NCI-H446 treated with DMSO at 0.1 percent for 48 hours (cell line): Measurements from ENCODE around the gene ANKS1B.
A peak's percentile ranks its signal among the peaks of the same experiment; 100 is the strongest.

Experiments used
- DNase-seq: peaks from one replicate; lab custom pipeline; 2025; lab: John Stamatoyannopoulos, UW

Gene ANKS1B

DNA sequence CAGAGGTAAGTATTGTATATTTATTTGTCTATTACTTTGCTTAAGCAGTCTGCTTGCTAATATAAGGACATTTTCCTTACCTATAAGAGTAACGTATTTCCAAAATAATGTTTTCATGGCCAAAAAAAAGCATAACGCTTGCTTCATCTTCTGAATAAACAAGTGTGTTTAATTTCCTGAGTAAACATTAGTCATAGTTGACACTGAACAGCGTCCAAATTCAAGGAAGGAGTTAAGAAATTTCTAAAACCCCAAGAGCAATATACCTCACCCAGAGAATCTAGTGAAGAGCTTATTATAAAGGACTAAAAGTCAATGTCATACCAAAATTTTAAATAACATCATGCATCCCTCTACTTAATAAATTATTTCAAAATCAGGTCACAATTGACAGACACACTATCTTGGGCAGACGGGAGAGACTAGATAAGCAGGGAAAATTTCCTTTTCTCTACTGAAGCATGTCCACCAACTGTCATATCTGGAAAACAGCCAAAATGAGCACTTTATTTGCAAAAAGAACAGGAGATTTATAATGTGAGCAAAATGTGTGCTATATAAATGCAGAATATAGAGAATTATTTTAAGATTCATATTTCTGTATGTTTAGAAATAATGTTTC lies 25.1 kb downstream of the ANKS1B start:
- DNase-seq, result peak; percentile 96

DNA sequence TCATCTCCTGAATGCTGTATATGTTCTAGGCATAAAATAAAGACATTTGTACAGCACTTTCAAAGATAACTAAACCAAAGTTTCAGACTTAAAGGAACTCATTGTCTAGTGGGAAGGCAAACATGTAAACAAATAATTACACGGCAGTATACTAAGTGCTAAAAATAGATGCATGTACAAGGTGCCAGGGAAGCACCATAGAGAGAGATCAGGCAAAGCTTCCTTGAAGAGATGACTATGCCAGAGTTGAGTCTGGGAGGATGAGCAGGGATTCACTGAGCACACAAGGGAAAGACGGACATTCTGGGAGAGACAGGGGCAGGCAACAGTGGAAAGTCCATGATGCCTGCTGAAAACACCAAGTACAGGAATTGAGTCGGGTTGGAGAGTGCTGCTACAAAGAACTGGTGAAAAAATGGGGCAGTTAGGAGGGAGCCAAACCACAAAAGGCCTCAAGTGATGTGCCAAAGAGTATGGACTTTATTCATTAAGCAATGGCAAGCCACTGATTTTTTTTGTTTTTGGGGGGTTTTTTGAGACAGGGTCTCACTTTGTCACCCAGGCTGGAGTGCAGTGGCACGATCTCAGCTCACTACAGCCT lies 26.8 kb downstream of the ANKS1B start:
- no peak for DNase-seq

GRCh38 chr12:99954724-99955123 lies 30.0 kb downstream of the ANKS1B start:
- DNase-seq, result no peak

- DNase-seq, result peak; percentile 67
Observed at GRCh38 chr12:99948370-99948769, 36.4 kb downstream of the ANKS1B start.

- DNase-seq, result no peak
Observed at GRCh38 chr12:99946131-99946530, 38.6 kb downstream of the ANKS1B start.

DNA sequence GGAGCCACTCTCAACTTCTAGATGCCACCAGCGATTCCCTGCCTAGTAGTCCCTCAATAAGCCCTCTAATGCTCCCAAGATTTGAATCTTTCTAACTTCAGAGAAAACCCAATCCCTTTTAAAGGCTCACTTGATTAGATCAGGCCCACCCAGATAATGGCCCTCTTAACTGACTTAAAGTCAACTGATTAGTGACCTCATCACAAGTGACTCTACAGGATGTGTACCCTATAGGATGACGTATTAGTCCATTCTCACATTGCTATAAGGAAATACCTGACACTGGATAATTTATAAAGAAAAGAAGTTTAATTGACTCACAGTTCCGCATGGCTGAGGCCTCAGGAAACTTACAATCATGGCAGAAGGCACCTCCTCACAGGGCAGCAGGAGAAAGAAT lies 49.1 kb downstream of the ANKS1B start:
- no peak for DNase-seq

DNA sequence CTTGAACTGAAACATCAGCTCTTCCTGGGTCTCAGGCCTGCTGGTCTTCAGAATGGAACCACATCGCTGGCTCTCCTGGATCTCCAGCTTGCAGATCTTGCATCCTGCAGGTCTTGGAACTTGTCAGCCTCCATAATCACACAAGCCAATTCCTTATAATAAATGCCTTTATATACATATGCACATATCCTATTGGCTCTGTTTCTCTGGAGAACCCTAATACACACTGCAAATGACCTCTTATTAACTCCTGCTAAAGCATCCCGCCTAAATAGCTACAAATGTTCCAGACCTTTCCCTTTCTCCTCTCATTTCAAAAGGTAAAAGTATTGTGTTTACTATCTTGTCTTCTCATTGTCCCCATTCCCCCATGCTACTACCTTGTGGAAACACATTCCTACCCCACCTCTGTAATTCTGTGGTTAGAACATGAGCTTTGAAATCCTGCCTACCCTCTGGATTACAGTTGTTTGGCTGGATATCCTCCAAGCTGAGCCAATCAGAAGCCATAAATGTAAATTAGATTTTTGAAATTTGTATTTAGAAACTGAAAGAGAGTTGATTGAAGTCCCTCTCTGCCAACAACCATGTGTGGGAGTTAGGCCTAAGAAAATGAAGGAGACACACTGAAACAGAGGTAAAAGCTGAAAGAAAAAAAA lies 58.1 kb downstream of the ANKS1B start:
- DNase-seq, result no peak

DNA sequence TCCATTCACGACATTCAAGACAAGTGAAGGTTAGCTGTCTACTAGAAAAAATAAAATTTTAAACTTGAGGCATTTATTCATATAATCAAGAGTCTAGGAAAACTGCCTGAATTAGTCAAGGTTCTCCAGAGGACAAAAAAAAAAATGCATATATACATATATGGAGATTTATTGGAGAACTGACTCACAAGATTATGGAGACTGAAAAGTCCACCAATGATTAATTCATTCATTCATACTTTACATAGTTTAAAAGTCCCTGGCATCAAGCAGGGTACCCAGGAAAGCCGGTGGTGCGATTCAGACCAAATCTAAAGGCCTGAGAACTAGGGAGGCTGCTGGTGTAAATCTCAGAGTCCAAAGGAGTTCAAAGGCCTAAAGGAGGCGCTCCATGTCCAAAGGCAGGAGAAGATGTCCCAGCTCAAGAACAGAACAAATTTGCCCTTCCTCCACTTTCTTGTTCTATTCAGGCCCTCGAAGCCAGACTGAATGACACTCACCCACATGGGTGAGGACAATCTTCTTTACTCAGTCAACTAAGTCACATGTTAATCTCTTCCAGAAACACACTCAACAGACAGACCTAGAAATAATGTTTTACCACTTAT lies 64.3 kb downstream of the ANKS1B start:
- DNase-seq, result no peak

GRCh38 chr12:99917711-99918402 lies 66.9 kb downstream of the ANKS1B start:
- DNase-seq, result no peak

- DNase-seq, result no peak
Observed at GRCh38 chr12:99916555-99916954, 68.2 kb downstream of the ANKS1B start.

DNA sequence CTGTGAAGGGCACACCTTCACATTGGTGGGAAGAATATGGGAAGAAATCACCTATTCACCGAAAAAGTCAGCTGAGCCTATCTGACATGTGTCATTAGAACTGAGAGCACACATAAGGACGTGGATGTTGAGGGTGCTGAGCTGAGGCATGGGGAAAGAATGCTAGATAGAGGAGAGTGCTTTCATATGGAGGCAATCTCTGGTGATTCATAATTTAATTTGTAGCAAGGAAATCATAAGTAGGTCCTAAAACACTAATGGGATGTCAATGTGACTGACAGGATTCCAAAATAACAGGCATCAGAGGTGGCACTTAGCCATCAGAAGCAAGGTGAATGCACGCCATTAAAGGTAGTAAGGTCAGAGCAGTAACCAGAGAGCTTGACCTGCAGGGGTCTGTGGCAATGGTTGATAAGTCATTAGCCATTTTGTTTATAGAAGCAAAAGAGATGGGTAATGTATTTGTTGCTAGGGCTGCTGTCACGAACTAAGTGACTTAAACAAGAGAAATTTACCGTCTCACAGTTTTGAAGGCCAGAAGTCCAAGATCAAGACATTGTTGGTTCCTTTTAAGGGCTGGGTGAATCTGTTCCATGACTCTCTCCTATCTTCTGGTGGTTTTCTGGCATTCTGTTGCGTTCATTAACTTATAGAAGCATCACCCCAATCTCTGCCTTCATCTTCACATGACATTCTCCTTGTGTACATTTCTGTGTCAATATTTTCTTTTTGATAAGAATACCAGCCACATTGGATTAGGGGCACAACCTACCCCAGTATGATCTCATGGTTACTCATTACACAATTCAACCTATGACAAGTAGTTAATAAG lies 69.3 kb downstream of the ANKS1B start:
- no peak for DNase-seq

DNA sequence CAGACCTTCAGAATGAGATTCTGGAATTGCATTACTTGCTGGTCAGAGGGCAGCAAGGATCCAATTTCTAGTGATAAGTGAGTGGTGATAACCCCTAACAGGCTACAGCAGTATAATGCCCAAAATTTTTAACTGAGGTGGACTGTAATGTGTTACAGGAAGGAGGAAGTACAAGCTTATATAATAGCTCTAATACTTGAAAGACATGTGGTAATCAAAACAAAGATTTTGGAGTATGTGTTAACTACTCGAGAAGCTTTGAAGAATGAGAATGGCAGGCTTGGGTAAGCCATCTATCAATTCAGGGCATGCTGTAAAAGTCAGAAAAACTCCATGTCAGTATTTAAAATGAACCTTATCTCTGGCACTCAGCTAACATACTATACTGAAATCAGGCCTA lies 70.5 kb downstream of the ANKS1B start:
- no peak for DNase-seq

DNA sequence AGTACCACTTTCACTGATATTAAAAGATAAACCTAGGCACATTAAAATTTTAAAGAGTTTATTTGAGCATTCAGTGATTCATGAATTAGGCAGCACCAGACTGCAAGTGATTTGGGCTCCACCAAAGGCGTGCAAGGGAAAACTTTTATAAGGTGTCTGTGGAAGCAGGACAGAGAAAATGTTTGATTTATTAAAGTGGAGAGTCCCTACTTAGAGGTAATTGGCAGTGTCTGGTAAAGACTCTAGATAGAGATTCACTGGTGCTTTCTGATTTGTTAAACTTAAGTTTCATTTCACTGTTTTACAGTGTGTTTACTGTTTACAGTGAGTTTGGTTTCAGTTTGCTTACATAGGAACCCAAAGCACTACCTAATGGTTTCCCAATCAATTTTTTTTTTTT lies 72.8 kb downstream of the ANKS1B start:
- no peak for DNase-seq

- peak; percentile 31 for DNase-seq
Observed at GRCh38 chr12:99911081-99911480, 73.7 kb downstream of the ANKS1B start.

DNA sequence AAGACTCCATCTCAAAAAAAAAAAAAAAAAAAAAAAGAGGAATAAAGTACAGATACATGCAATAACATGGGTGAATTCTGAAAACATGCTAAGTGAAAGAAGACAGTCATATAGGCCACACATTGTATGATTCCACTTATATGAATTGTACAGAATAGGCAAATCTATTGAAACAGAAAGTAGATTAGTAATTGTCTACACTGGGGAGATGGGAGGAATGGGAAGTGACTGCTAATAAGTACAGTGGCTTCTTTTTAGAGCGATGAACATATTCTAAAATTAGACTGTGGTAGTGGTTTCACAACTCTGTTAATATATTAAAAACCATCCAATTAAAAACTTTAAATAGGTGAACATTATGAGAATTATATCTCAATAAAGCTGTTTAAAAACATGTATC lies 74.4 kb downstream of the ANKS1B start:
- no peak for DNase-seq

GRCh38 chr12:99906786-99907579 lies 77.8 kb downstream of the ANKS1B start:
- no peak for DNase-seq

DNA sequence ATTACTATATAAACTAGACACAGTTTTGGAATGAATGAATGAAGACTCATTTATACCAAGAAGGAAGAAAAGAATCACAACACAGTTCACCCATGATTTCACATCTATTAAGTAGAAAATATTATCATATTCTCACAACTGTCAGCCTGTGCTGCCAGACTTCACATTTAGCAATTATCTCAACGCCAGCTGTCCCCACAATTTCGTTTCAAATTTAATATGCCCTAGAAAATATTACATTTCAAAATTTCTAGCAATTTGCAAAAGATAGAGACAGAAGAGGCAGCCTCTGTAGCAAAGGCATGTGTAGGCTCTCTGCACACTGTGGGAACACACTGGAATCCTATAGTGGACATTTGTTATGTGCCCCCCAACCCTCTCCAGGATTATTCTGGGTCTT lies 83.6 kb downstream of the ANKS1B start:
- peak; percentile 78 for DNase-seq

DNA sequence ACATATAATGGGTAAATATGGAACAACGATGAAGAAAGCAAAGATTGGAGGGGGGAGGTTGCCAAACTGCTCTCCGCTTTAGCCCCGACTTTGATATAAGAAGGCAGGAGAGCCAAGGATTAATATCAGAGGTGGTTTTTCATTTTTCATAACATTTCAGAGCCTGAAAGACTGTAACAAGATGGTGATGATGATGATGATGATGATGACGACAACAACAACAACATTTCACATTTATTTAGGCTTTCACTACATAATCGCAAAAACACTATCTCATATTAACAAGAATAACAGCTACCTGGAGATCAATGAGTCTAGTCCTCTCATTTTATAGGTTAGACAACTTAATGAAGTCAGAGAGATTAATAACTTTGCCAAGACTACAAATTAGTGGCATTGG lies 86.1 kb downstream of the ANKS1B start:
- DNase-seq, result no peak

DNA sequence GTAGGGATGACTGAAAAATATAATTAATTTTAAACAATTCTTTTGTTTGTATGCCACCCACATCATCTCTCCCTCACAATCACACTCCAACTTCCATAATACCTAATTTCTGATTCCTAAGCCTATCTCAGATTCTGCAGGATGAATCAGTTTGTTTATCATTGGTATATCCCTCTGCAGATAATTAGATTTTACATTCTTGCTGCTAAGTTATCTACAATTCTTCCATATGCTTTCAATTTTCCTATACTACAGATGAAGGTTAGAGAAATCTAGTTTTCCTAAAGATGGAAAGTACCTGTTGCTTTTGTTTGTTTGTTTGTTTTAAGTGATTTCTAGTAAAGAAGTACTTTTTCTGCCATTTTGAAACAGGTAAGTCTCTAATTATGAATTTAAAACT lies 105.3 kb downstream of the ANKS1B start:
- no peak for DNase-seq

DNA sequence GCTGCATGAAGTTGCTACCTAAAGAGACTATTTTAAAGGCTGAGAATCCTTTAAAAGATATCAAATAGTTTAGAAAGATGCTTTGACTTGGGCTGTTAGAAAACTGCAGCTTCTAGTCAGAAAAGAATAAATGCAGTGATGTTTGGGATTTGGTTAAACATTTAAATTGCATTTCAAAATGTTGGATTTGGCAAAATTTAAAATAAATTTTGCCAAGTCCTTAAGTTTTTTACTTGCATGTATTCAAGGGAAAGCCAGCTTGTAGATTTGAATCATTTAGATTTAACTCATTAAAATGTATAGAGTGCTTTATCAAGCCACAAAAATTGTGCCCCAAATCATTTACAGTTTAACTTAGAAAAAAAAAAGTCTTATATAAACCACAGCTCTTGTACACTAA lies 109.7 kb downstream of the ANKS1B start:
- no peak for DNase-seq

DNA sequence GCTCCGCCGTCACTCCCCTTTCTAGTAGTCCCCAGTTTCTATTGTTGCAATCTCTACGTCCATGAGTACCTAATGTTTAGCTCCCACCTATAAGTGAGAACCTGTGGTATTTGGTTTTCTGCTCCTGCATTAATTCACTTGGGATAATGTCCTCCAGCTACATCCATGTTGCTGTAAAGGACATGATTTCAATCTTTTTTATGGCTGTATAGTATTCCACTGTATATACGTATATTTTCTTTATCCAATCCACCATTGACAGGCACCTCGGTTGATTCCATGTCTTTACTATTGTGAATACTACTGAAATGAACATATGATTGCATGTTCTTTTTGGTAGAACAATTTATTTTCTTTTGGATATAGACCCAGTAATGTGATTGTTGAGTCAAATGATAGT lies 114.7 kb downstream of the ANKS1B start:
- no peak for DNase-seq
